ENCODE results near the gene MYADM. TPM values are rescaled to one million over a fixed set of nuclear protein-coding genes. Genes with fewer than 3 reads are reported as not detected.
A peak's percentile ranks its signal among the peaks of the same experiment; 100 is the strongest.

MYADM gene
- total and polyA plus RNA-seq, 4 donors, result 48.5 to 245 (median 79.1) TPM

GRCh38 chr19:53876651-53877224 is 9.1 kb downstream of the MYADM start:
- ATAC-seq (ENCODE audit: insufficient read depth, low FRiP score), result no peak
- DNase-seq, result no peak
- Histone ChIP-seq H3K4me3 (no peak overlapping the region), H3K9me3 (ENCODE audit: control insufficient read depth in 4 of 4, insufficient read depth in 3 of 4, low read length in 3 of 4) (no peaks in the 10 kb centered on the region), H3K27ac (ENCODE audit: low read depth in 1 of 2, low read length in 1 of 2) (no peak overlapping the region), H3K36me3 (ENCODE audit: control insufficient read depth in 4 of 4, insufficient read depth in 4 of 4, low read length in 4 of 4) (peaks cover 14 to 23% (median 19%) of the 10 kb centered on the region in 4 donors), H3K4me1 (ENCODE audit: control insufficient read depth in 5 of 5, insufficient read depth in 5 of 5, low read length in 5 of 5) (peaks cover 0 to 14% (median 7%) of the 10 kb centered on the region in 5 donors), H3K27me3 (ENCODE audit: control insufficient read depth in 3 of 3, insufficient read depth in 3 of 3, low read length in 2 of 3) (peaks cover 0 to 18% (median 16%) of the 10 kb centered on the region in 3 donors), H3K9ac (ENCODE audit: insufficient read depth in 1 of 2, low read length in 2 of 2) (no peak overlapping the region)
- no peak for TF ChIP-seq CTCF (IDR thresholded peaks at IDR 0.05; ENCODE audit: control extremely low read depth, extremely low read depth)
- WGBS, 2 donors, result 73 to 91% methylated on average over 6 of the region's 6 CpGs

- Histone ChIP-seq H3K4me1 (ENCODE audit: control insufficient read depth in 5 of 5, insufficient read depth in 5 of 5, low read length in 5 of 5) (peaks cover 0 to 16% (median 11%) of the 10 kb centered on the region in 5 donors), H3K4me3 (no peak overlapping the region), H3K9ac (ENCODE audit: insufficient read depth in 1 of 2, low read length in 2 of 2) (no peak overlapping the region), H3K9me3 (ENCODE audit: control insufficient read depth in 4 of 4, insufficient read depth in 3 of 4, low read length in 3 of 4) (no peaks in the 10 kb centered on the region), H3K36me3 (ENCODE audit: control insufficient read depth in 4 of 4, insufficient read depth in 4 of 4, low read length in 4 of 4) (peaks cover 14 to 23% (median 19%) of the 10 kb centered on the region in 4 donors), H3K27me3 (ENCODE audit: control insufficient read depth in 3 of 3, insufficient read depth in 3 of 3, low read length in 2 of 3) (peaks cover 0 to 19% (median 19%) of the 10 kb centered on the region in 3 donors), H3K27ac (ENCODE audit: low read depth in 1 of 2, low read length in 1 of 2) (no peak overlapping the region)
- ATAC-seq (ENCODE audit: insufficient read depth, low FRiP score) (no peak), DNase-seq (no peak)
- WGBS, 2 donors, result 77 to 84% methylated on average over 10 of the region's 10 CpGs
- TF ChIP-seq CTCF (IDR thresholded peaks at IDR 0.05; ENCODE audit: control extremely low read depth, extremely low read depth), result no peak
These were observed 9.7 kb downstream of the MYADM start for GRCh38 chr19:53877361-53877766.

- DNase-seq (no peak), ATAC-seq (ENCODE audit: insufficient read depth, low FRiP score) (no peak)
- TF ChIP-seq CTCF (IDR thresholded peaks at IDR 0.05; ENCODE audit: control extremely low read depth, extremely low read depth), result no peak
These were observed 11.1 kb downstream of the MYADM start for GRCh38 chr19:53878776-53879139.

More at GRCh38 chr19:53878776-53879139, 11.1 kb downstream of the MYADM start:
- Histone ChIP-seq H3K9me3 (ENCODE audit: control insufficient read depth in 4 of 4, insufficient read depth in 3 of 4, low read length in 3 of 4) (no peaks in the 10 kb centered on the region), H3K4me1 (ENCODE audit: control insufficient read depth in 5 of 5, insufficient read depth in 5 of 5, low read length in 5 of 5) (peaks cover 0 to 13% (median 11%) of the 10 kb centered on the region in 5 donors), H3K27me3 (ENCODE audit: control insufficient read depth in 3 of 3, insufficient read depth in 3 of 3, low read length in 2 of 3) (peaks cover 0 to 30% (median 23%) of the 10 kb centered on the region in 3 donors), H3K9ac (ENCODE audit: insufficient read depth in 1 of 2, low read length in 2 of 2) (peak overlapping the region; percentile 43 to 50), H3K36me3 (ENCODE audit: control insufficient read depth in 4 of 4, insufficient read depth in 4 of 4, low read length in 4 of 4) (peaks cover 10 to 17% (median 13%) of the 10 kb centered on the region in 4 donors), H3K27ac (ENCODE audit: low read depth in 1 of 2, low read length in 1 of 2) (no peak overlapping the region), H3K4me3 (peak overlapping the region; percentile 35)
- WGBS, 2 donors, result 30 to 43% methylated on average over 12 of the region's 12 CpGs
